H9 (cell line): ENCODE measurements around the gene ZNF215. TPM values are rescaled to one million over a fixed set of nuclear protein-coding genes. Genes with fewer than 3 reads are reported as not detected.

Experiments
- DNase-seq: peaks from one replicate; pipeline ENCODE4 v3.0.0-alpha.2; 2017
- H2AFZ ChIP-seq: one replicate; pipeline ENCODE4 v1.6.1; 2013; ENCODE audit warnings: mild to moderate bottlenecking, low read length, control low read depth, moderate library complexity
- H2AK5ac ChIP-seq: 2 replicates; pipeline ENCODE4 v1.6.1; 2013; ENCODE audit warnings: low read length, control low read depth, mixed read lengths; ENCODE audit not compliant: insufficient read length
- H2BK120ac ChIP-seq: one replicate; pipeline ENCODE4 v1.6.1; 2013; ENCODE audit warnings: low read depth, mild to moderate bottlenecking, low read length, control low read depth, inconsistent platforms; ENCODE audit not compliant: poor library complexity, severe bottlenecking
- H2BK12ac ChIP-seq: 2 replicates; pipeline ENCODE4 v1.6.1; 2013; ENCODE audit warnings: low read length, control low read depth, mixed read lengths, low read depth; ENCODE audit not compliant: insufficient read length
- H2BK15ac ChIP-seq: 2 replicates; pipeline ENCODE4 v1.6.1; 2013; ENCODE audit warnings: low read depth, low read length, control low read depth
- H2BK20ac ChIP-seq: one replicate; pipeline ENCODE4 v1.6.1; 2013; ENCODE audit warnings: low read depth, mild to moderate bottlenecking, low read length, control low read depth, inconsistent platforms; ENCODE audit not compliant: poor library complexity, severe bottlenecking
- H2BK5ac ChIP-seq: 2 replicates; pipeline ENCODE4 v1.6.1; 2013; ENCODE audit warnings: low read length, control low read depth, mixed read lengths; ENCODE audit not compliant: insufficient read length
- H3K14ac ChIP-seq: 2 replicates; pipeline ENCODE4 v1.6.1; 2013; ENCODE audit warnings: low read length, control low read depth; ENCODE audit not compliant: insufficient read depth
- H3K18ac ChIP-seq: 2 replicates; pipeline ENCODE4 v1.6.1; 2013; ENCODE audit warnings: low read depth, mild to moderate bottlenecking, mixed read lengths, low read length, control low read depth; ENCODE audit not compliant: insufficient read length
- H3K23ac ChIP-seq: 2 replicates; pipeline ENCODE4 v1.6.1; 2013; ENCODE audit warnings: low read length, control low read depth, mixed read lengths, low read depth; ENCODE audit not compliant: insufficient read length
- H3K23me2 ChIP-seq: 2 replicates; pipeline ENCODE4 v1.6.1; 2013; ENCODE audit warnings: low read depth, mild to moderate bottlenecking, mixed read lengths, low read length, control low read depth; ENCODE audit not compliant: insufficient read length, poor library complexity, severe bottlenecking
- H3K27ac ChIP-seq: 2 replicates; pipeline ENCODE4 v1.5.1; 2013; ENCODE audit warnings: low read length, control low read depth, mixed read lengths, low read depth; ENCODE audit not compliant: insufficient read length
- H3K27me3 ChIP-seq: 2 replicates; pipeline ENCODE4 v1.6.1; 2013; ENCODE audit warnings: low read length, control low read depth, inconsistent platforms; ENCODE audit not compliant: insufficient read depth
- H3K4ac ChIP-seq: 2 replicates; pipeline ENCODE4 v1.6.1; 2013; ENCODE audit warnings: low read depth, mild to moderate bottlenecking, control low read depth, inconsistent platforms, low read length, moderate library complexity
- H3K4me1 ChIP-seq: 2 replicates; pipeline ENCODE4 v1.6.1; 2013; ENCODE audit warnings: low read length, control low read depth, inconsistent platforms; ENCODE audit not compliant: insufficient read depth
- H3K4me2 ChIP-seq: 2 replicates; pipeline ENCODE4 v1.6.1; 2013; ENCODE audit warnings: low read length, control low read depth, mixed read lengths; ENCODE audit not compliant: insufficient read length, insufficient read depth
- H3K56ac ChIP-seq: 2 replicates; pipeline ENCODE4 v1.6.1; 2013; ENCODE audit warnings: low read depth, mild to moderate bottlenecking, mixed read lengths, low read length, control low read depth; ENCODE audit not compliant: insufficient read length
- H3K79me1 ChIP-seq: 2 replicates; pipeline ENCODE4 v1.6.1; 2013; ENCODE audit warnings: low read depth, mild to moderate bottlenecking, moderate library complexity, low read length, control low read depth, inconsistent platforms; ENCODE audit not compliant: insufficient read depth, poor library complexity, severe bottlenecking
- H3K79me2 ChIP-seq: 2 replicates; pipeline ENCODE4 v1.6.1; 2013; ENCODE audit warnings: low read length, control low read depth, inconsistent platforms; ENCODE audit not compliant: insufficient read depth
- H3K9ac ChIP-seq: 2 replicates; pipeline ENCODE4 v1.6.1; 2013; ENCODE audit warnings: low read length, control low read depth, mixed read lengths; ENCODE audit not compliant: insufficient read length; ENCODE audit errors: extremely low read depth
- H3K9me3 ChIP-seq: one replicate; pipeline ENCODE4 v1.6.1; 2013; ENCODE audit warnings: low read depth, low read length, inconsistent platforms; ENCODE audit not compliant: control insufficient read depth
- H3T11ph ChIP-seq: one replicate; pipeline ENCODE4 v1.6.1; 2013; ENCODE audit warnings: mild to moderate bottlenecking, low read length, control low read depth, inconsistent platforms
- H4K20me1 ChIP-seq: one replicate; pipeline ENCODE4 v1.6.1; 2013; ENCODE audit not compliant: control insufficient read depth, insufficient read length, insufficient read depth
- H4K5ac ChIP-seq: 2 replicates; pipeline ENCODE4 v1.6.1; 2013; ENCODE audit warnings: low read depth, mild to moderate bottlenecking, mixed read lengths, low read length, control low read depth; ENCODE audit not compliant: insufficient read length
- H4K8ac ChIP-seq: replicated peaks from 2 replicates; pipeline ENCODE4 v1.6.1; 2013; ENCODE audit warnings: low read length, control low read depth, mixed read lengths, low read depth; ENCODE audit not compliant: insufficient read length
- H4K91ac ChIP-seq: 2 replicates; pipeline ENCODE4 v1.6.1; 2013; ENCODE audit warnings: low read depth, mild to moderate bottlenecking, moderate library complexity, mixed read lengths, low read length, control low read depth; ENCODE audit not compliant: insufficient read length
- H3K27ac Mint-ChIP-seq, 3 experiments: 2 replicates in 2 of 3; 3 replicates in 1 of 3; pipeline ENCODE4 v1.8.0; 2020 to 2021; ENCODE audit warnings: mixed read lengths in 3 of 3, mild to moderate bottlenecking in 1 of 3, moderate library complexity in 1 of 3
- H3K27me3 Mint-ChIP-seq: 2 replicates; pipeline ENCODE4 v1.8.0; 2021; ENCODE audit warnings: low read depth, mild to moderate bottlenecking, moderate library complexity, mixed read lengths
- H3K36me3 Mint-ChIP-seq, 3 experiments: 2 replicates in 2 of 3; 3 replicates in 1 of 3; pipeline ENCODE4 v1.8.0; 2020 to 2021; ENCODE audit warnings: low read depth in 3 of 3, mixed read lengths in 3 of 3; ENCODE audit not compliant: insufficient read depth in 1 of 3
- H3K4me1 Mint-ChIP-seq, 2 experiments: 2 replicates each; pipeline ENCODE4 v1.8.0; 2020; ENCODE audit warnings: mixed read lengths in 2 of 2
- H3K4me3 Mint-ChIP-seq, 2 experiments: 2 replicates in 1 of 2; 3 replicates in 1 of 2; pipeline ENCODE4 v1.8.0; 2020 to 2021; ENCODE audit warnings: mild to moderate bottlenecking in 2 of 2, mixed read lengths in 2 of 2, moderate library complexity in 1 of 2
- H3K9me3 Mint-ChIP-seq, 2 experiments: 2 replicates in 1 of 2; 3 replicates in 1 of 2; pipeline ENCODE4 v1.8.0; 2020; ENCODE audit warnings: mild to moderate bottlenecking in 2 of 2, mixed read lengths in 2 of 2, moderate library complexity in 1 of 2
- CTCF ChIP-seq: fragments of 200-600 bp; sonication (generic); conservative IDR thresholded peaks from 3 replicates; pipeline ENCODE4 v1.8.0; 2021; ENCODE audit warnings: antibody characterized with exemption, mild to moderate bottlenecking
- total RNA-seq: library from RNA; stranded (reverse); gene quantifications from 2 replicates; pipeline ENCODE4 v1.2.1, GENCODE V29; 2021

The ZNF215 gene
- total RNA-seq, 1 experiment from 2014 or later: 18.0 TPM

- H3K4ac ChIP-seq: no peak overlapping the region
- H3K18ac ChIP-seq: no peak overlapping the region
- Mint-ChIP-seq H3K36me3 (peaks cover 2 to 10% (median 10%) of the 10 kb centered on the region in 3 experiments; a peak in 5 of 7 replicates), H3K4me3 (no peak overlapping the region), H3K4me1 (peaks cover 22 to 23% of the 10 kb centered on the region in 2 experiments), H3K27me3 (no peaks in the 10 kb centered on the region), H3K27ac (no peak overlapping the region; a peak in 1 of 7 replicates), H3K9me3 (no peaks in the 10 kb centered on the region)
- no peaks in the 10 kb centered on the region for H3K27me3 ChIP-seq
- H3K14ac ChIP-seq: no peak overlapping the region
- DNase-seq: no peak
- H3K4me1 ChIP-seq: no peaks in the 10 kb centered on the region; the same call in 1 of the 2 replicates
- no peaks in the 10 kb centered on the region for H3K9me3 ChIP-seq
- H3K4me2 ChIP-seq: peak overlapping the region; percentile 100
- H2BK120ac ChIP-seq: no peak overlapping the region
- H3K79me2 ChIP-seq: peaks cover 1% of the 10 kb centered on the region; the same call in 1 of the 2 replicates
- no peaks in the 10 kb centered on the region for H3K79me1 ChIP-seq
- H2BK15ac ChIP-seq: no peak overlapping the region
- TF ChIP-seq CTCF: no peak
- H4K91ac ChIP-seq: no peak overlapping the region
- no peak overlapping the region for H3K23ac ChIP-seq
- H4K8ac ChIP-seq: no peak overlapping the region
- no peak overlapping the region for H2AK5ac ChIP-seq
- H3K9ac ChIP-seq: no peak overlapping the region
- H4K20me1 ChIP-seq: no peaks in the 10 kb centered on the region
- H3T11ph ChIP-seq: no peak overlapping the region
- H3K23me2 ChIP-seq: peaks cover 7% of the 10 kb centered on the region
- H2AFZ ChIP-seq: no peak overlapping the region
- no peak overlapping the region for H2BK20ac ChIP-seq
- H2BK5ac ChIP-seq: no peak overlapping the region
- H3K56ac ChIP-seq: no peak overlapping the region
- no peak overlapping the region for H2BK12ac ChIP-seq
- H4K5ac ChIP-seq: no peak overlapping the region
- H3K27ac ChIP-seq: peak overlapping the region; percentile 53
These were observed 1.1 kb upstream of the ZNF215 start for GRCh38 chr11:6925007-6925577.
